Panc1 (cell line): ENCODE measurements around the gene TLE7. TPM values are rescaled to one million over a fixed set of nuclear protein-coding genes. Genes with fewer than 3 reads are reported as not detected.

Experiments
- ATAC-seq: fragments of 200-7000 bp; cut with Tn5 transposase; 2 replicates; pipeline ENCODE4 v1.9.1; 2020; ENCODE audit warnings: mild to moderate bottlenecking, moderate library complexity
- BruUV-seq: library from RNA; stranded (reverse); fragments of 400-500 nt; replicated peaks from 2 replicates; lab custom pipeline; 2021; lab: Mats Ljungman, UMichigan
- CTCF ChIA-PET: fragments of 300-600 bp; sonication (Branson Sonifier 250); formaldehyde crosslinking; loops from one replicate; lab custom pipeline; 2022; ENCODE audit warnings: antibody characterized with exemption; lab: Charles Lee
- POLR2A ChIA-PET: fragments of 300-600 bp; sonication (Branson Sonifier 250); formaldehyde crosslinking; loops from one replicate; lab custom pipeline; 2022; ENCODE audit warnings: antibody characterized with exemption; lab: Charles Lee
- DNase-seq: peaks from one replicate; pipeline ENCODE4 v3.0.0-alpha.2; 2010; ENCODE audit warnings: low read depth, low spot score
- H3K27ac ChIP-seq: 2 replicates; pipeline ENCODE4 v1.5.1; 2011; ENCODE audit warnings: mild to moderate bottlenecking, low read length, inconsistent platforms
- H3K27me3 ChIP-seq: fragments of 200-500 bp; sonication (Bioruptor generic); 2 replicates; pipeline ENCODE4 v1.6.0; 2014; ENCODE audit warnings: low read length, inconsistent platforms; ENCODE audit not compliant: control insufficient read depth, insufficient read depth
- H3K36me3 ChIP-seq: fragments of 200-500 bp; sonication (Bioruptor generic); 2 replicates; pipeline ENCODE4 v1.5.1; 2014; ENCODE audit warnings: inconsistent platforms, mild to moderate bottlenecking, low read length, moderate library complexity; ENCODE audit not compliant: control insufficient read depth, insufficient read depth
- H3K4me1 ChIP-seq: 2 replicates; pipeline ENCODE4 v1.5.1; 2011; ENCODE audit warnings: inconsistent platforms, mild to moderate bottlenecking, low read length, moderate library complexity; ENCODE audit not compliant: control insufficient read depth, insufficient read depth
- H3K4me3 ChIP-seq, 2 experiments: 2 replicates each; pipeline ENCODE4 v1.5.1; 2011 to 2012; ENCODE audit warnings: low read depth in 2 of 2, low read length in 2 of 2, mild to moderate bottlenecking in 2 of 2, inconsistent platforms in 1 of 2, moderate library complexity in 1 of 2
- H3K9me3 ChIP-seq: fragments of 200-500 bp; sonication (Bioruptor generic); 2 replicates; pipeline ENCODE4 v1.5.1; 2014; ENCODE audit warnings: low read depth, mild to moderate bottlenecking, inconsistent platforms, low read length, moderate library complexity; ENCODE audit not compliant: control insufficient read depth, insufficient read depth
- POLR2AphosphoS5 ChIP-seq: IDR thresholded peaks from 2 replicates; pipeline ENCODE4 v1.6.1; 2012; ENCODE audit warnings: mild to moderate bottlenecking, low read depth, low read length, moderate library complexity
- SIN3A ChIP-seq: IDR thresholded peaks from 2 replicates; pipeline ENCODE4 v1.6.1; 2012; ENCODE audit warnings: low read depth, mild to moderate bottlenecking, low read length, moderate library complexity, borderline replicate concordance; ENCODE audit not compliant: insufficient read depth
- TCF7L2 ChIP-seq: IDR thresholded peaks from 2 replicates; pipeline ENCODE4 v1.6.1; 2011; ENCODE audit warnings: mild to moderate bottlenecking, low read depth, low read length, inconsistent platforms
- in situ Hi-C: cut with HindIII; loops from 2 replicates; pipeline ENCODE4 v1.10.0; 2016; ENCODE audit warnings: low sequenced_read_pairs, low pct_unique_long_range_greater_than_20kb
- intact Hi-C: fragments of 100-400 bp; cut with micrococcal nuclease; formaldehyde crosslinking; loops from one replicate; pipeline ENCODE4 v1.10.0; 2022; ENCODE audit not compliant: unreplicated experiment
- total RNA-seq: library from RNA; stranded (reverse); gene quantifications from one replicate; pipeline ENCODE4 v1.2.1, GENCODE V29; 2021; ENCODE audit not compliant: unreplicated experiment
- TF ChIP-seq, protein P1 (sequence below), 2 experiments: IDR thresholded peaks; 2 replicates each; pipeline ENCODE4 v1.6.1; 2011 to 2012; ENCODE audit warnings: low read depth in 2 of 2, control low read depth in 1 of 2, low read length in 1 of 2, mild to moderate bottlenecking in 1 of 2, moderate library complexity in 1 of 2; ENCODE audit not compliant: insufficient read depth in 1 of 2
- TF ChIP-seq, protein P2 (sequence below): fragments of 450-650 bp; IDR thresholded peaks from 2 replicates; pipeline ENCODE4 v1.5.1; 2017; ENCODE audit warnings: mild to moderate bottlenecking

Gene TLE7
- total RNA-seq, 1 experiment from 2014 or later = not detected

DNA sequence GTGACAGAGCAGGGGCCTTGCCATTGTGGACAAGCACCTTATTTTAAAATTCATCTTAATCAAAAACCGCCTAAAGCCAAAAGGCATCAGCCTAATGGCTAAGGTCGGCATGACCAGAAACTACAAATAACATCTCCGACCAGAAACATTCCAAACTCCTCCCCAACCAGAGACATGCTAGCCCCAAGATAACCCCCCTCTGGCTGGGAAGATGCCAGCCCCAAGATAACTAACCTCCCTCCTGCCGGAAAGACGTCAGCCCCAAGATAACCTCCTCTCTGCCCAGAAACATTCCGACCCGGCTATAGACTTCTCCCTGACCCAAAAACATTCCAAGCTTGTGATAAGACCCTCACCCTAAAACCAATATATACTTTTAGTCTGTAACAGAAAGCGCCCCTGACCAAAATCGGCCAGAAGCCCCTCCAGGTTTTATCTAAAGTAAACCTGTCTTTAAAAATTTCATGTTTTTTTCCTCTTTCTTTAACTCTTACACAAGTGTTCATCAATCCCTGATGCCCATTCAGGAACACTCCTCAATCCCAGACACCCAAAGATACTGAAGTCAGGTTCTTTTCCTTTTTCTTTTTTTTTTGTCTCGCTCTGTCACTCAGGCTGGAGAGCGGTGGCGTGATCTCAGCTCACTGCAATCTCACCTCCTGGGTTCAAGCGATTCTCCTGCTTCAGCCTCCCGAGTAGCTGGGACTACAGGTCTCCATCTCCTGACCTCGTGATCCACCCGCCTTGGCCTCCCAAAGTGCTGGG is 32.7 kb downstream of the TLE7 start:
- no peak for ATAC-seq
- H3K27me3 ChIP-seq = no peaks in the 10 kb centered on the region; the same call in 1 of the 2 replicates
- POLR2A ChIA-PET = interaction anchor here (0.7 kb wide), 1 partner anchor 202 kb away, joined by 3 read pairs; no protein-coding TSS in a partner anchor
- in situ Hi-C loops = no loop called here
- intact Hi-C loops = no loop called here
- CTCF ChIA-PET = no interaction called here
- no peak overlapping the region for H3K4me3 ChIP-seq
- H3K9me3 ChIP-seq = no peaks in the 10 kb centered on the region
- DNase-seq = no peak
- no peaks in the 10 kb centered on the region; the same call in 1 of the 2 replicates for H3K4me1 ChIP-seq
- no peak for TF ChIP-seq TCF7L2
- TF ChIP-seq POLR2AphosphoS5 = no peak
- TF ChIP-seq, protein P1, sequence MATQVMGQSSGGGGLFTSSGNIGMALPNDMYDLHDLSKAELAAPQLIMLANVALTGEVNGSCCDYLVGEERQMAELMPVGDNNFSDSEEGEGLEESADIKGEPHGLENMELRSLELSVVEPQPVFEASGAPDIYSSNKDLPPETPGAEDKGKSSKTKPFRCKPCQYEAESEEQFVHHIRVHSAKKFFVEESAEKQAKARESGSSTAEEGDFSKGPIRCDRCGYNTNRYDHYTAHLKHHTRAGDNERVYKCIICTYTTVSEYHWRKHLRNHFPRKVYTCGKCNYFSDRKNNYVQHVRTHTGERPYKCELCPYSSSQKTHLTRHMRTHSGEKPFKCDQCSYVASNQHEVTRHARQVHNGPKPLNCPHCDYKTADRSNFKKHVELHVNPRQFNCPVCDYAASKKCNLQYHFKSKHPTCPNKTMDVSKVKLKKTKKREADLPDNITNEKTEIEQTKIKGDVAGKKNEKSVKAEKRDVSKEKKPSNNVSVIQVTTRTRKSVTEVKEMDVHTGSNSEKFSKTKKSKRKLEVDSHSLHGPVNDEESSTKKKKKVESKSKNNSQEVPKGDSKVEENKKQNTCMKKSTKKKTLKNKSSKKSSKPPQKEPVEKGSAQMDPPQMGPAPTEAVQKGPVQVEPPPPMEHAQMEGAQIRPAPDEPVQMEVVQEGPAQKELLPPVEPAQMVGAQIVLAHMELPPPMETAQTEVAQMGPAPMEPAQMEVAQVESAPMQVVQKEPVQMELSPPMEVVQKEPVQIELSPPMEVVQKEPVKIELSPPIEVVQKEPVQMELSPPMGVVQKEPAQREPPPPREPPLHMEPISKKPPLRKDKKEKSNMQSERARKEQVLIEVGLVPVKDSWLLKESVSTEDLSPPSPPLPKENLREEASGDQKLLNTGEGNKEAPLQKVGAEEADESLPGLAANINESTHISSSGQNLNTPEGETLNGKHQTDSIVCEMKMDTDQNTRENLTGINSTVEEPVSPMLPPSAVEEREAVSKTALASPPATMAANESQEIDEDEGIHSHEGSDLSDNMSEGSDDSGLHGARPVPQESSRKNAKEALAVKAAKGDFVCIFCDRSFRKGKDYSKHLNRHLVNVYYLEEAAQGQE (IDR thresholded peaks at IDR 0.05; ENCODE audit: insufficient read depth in 1 of 2, low read depth in 2 of 2, low read length in 1 of 2) = no peak
- no peak overlapping the region for H3K27ac ChIP-seq
- H3K36me3 ChIP-seq = no peaks in the 10 kb centered on the region
- no TSS peak for BruUV-seq

DNA sequence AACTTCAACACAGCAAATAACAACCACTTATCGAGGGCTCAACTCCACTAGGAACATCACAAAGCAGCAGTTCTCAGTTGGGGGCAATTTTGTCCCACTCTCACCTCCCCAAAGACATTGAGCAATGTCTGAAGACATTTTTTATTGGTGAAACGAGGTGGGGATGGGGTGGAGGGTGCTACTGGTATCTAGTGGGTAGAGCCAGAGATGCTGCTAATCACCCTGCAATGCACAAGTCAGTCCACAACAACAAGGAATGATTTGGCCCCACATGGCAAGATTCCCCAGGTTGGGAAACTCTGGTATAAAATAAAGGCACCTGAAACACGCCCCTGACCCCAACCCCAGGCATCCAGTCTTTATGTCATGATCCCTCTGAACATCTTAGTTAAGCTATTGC is 33.3 kb downstream of the TLE7 start:
- no peaks in the 10 kb centered on the region for H3K9me3 ChIP-seq
- no TSS peak for BruUV-seq
- H3K27ac ChIP-seq = no peak overlapping the region
- ATAC-seq = no peak
- no peaks in the 10 kb centered on the region; the same call in 1 of the 2 replicates for H3K4me1 ChIP-seq
- no peaks in the 10 kb centered on the region for H3K36me3 ChIP-seq
- no peaks in the 10 kb centered on the region; the same call in 1 of the 2 replicates for H3K27me3 ChIP-seq
- no peak overlapping the region for H3K4me3 ChIP-seq
- in situ Hi-C loops = no loop called here
- no peak for DNase-seq
- intact Hi-C loops = no loop called here
- ChIA-PET POLR2A (interaction anchor here (0.7 kb wide), 1 partner anchor 202 kb away, joined by 3 read pairs; no protein-coding TSS in a partner anchor), CTCF (no interaction called here)
- no peak for TF ChIP-seq SIN3A
- no peak for TF ChIP-seq POLR2AphosphoS5
- no peak for TF ChIP-seq TCF7L2
- TF ChIP-seq, protein P2, sequence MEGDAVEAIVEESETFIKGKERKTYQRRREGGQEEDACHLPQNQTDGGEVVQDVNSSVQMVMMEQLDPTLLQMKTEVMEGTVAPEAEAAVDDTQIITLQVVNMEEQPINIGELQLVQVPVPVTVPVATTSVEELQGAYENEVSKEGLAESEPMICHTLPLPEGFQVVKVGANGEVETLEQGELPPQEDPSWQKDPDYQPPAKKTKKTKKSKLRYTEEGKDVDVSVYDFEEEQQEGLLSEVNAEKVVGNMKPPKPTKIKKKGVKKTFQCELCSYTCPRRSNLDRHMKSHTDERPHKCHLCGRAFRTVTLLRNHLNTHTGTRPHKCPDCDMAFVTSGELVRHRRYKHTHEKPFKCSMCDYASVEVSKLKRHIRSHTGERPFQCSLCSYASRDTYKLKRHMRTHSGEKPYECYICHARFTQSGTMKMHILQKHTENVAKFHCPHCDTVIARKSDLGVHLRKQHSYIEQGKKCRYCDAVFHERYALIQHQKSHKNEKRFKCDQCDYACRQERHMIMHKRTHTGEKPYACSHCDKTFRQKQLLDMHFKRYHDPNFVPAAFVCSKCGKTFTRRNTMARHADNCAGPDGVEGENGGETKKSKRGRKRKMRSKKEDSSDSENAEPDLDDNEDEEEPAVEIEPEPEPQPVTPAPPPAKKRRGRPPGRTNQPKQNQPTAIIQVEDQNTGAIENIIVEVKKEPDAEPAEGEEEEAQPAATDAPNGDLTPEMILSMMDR = no peak
- TF ChIP-seq, protein P1 (IDR thresholded peaks at IDR 0.05; ENCODE audit: insufficient read depth in 1 of 2, low read depth in 2 of 2, low read length in 1 of 2) = no peak
